Stomach (tissue), 4 donors: ENCODE measurements around the gene FAN1.

Experiments used
- CTCF ChIP-seq, 7 experiments: fragments of 450-650 bp in 4 of 7; fragments of 200-600 bp in 3 of 7; sonication (generic) in 3 of 7; IDR thresholded peaks; one replicate each; pipeline ENCODE4 v1.5.1; 2016 to 2019; ENCODE audit warnings: antibody characterized with exemption in 7 of 7, control low read depth in 2 of 7, mild to moderate bottlenecking in 1 of 7
- EP300 ChIP-seq: sonication (generic); formaldehyde crosslinking; IDR thresholded peaks from one replicate; pipeline ENCODE4 v1.6.1; 2017; ENCODE audit warnings: antibody characterized with exemption
- POLR2AphosphoS5 ChIP-seq, 3 donors: sonication (generic); formaldehyde crosslinking; IDR thresholded peaks; one replicate each; pipeline ENCODE4 v1.6.1; 2016; ENCODE audit warnings: antibody characterized with exemption in 3 of 3

DNA sequence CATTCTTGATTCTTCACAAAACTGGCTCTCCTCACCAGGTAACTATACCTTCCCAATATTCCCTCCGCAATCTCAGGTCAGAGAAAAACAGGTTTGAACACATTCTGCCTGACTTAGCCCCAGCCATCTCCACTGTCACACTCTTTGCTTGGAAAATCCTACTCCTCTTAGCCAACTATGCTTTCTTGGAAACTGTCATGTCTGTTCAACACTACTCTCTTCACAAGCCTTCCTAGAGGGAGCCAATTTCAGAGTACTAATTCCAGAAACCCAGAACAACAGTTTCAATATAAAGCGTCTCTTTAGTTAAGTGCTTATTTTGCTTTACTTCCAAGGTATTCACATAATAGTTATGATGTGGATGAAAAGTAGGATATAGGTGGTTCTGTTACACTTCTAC lies 66.0 kb downstream of the FAN1 start:
- no peak for TF ChIP-seq CTCF (IDR thresholded peaks at IDR 0.05)
- TF ChIP-seq EP300, result no peak
- TF ChIP-seq POLR2AphosphoS5 (IDR thresholded peaks at IDR 0.05), result no peak
